Small intestine (tissue), 7 donors: ENCODE measurements around the gene DDX11. TPM values are rescaled to one million over a fixed set of nuclear protein-coding genes. Genes with fewer than 3 reads are reported as not detected.
"Not testable (repeated sequence)": the region's sequence is repeated elsewhere in the genome, so short reads cannot be mapped to it uniquely, and the experiment has no call there.

Source experiments
- DNase-seq, 2 donors: peaks; one replicate each; pipeline versions ENCODE4 v3.0.0 to v3.0.0-alpha.2; 2013
- FAIRE-seq: peaks from 2 replicates; lab custom pipeline; 2012; peaks lifted over from hg19 to GRCh38; lab: Jason Lieb, UNC
- H3K27ac ChIP-seq, 3 donors: one replicate each; pipeline ENCODE4 v1.5.1; 2013; ENCODE audit warnings: low read length in 2 of 3, mild to moderate bottlenecking in 2 of 3, control low read depth in 1 of 3, inconsistent platforms in 1 of 3, low read depth in 1 of 3, moderate library complexity in 1 of 3
- H3K27me3 ChIP-seq, 3 donors: one replicate each; pipeline ENCODE4 v1.6.1; 2013; ENCODE audit warnings: low read length in 3 of 3, inconsistent platforms in 1 of 3; ENCODE audit not compliant: control insufficient read depth in 3 of 3, insufficient read depth in 3 of 3
- H3K36me3 ChIP-seq, 3 donors: one replicate each; pipeline ENCODE4 v1.6.1; 2013; ENCODE audit warnings: low read length in 3 of 3, inconsistent platforms in 1 of 3, low read depth in 1 of 3, mild to moderate bottlenecking in 1 of 3, moderate library complexity in 1 of 3; ENCODE audit not compliant: control insufficient read depth in 3 of 3, insufficient read depth in 2 of 3
- H3K4me1 ChIP-seq, 3 donors: one replicate each; pipeline ENCODE4 v1.6.1; 2013; ENCODE audit warnings: low read length in 2 of 3, inconsistent platforms in 1 of 3, low read depth in 1 of 3, mild to moderate bottlenecking in 1 of 3, moderate library complexity in 1 of 3; ENCODE audit not compliant: control insufficient read depth in 3 of 3, insufficient read depth in 2 of 3
- H3K4me3 ChIP-seq, 3 donors: one replicate each; pipeline ENCODE4 v1.5.1; 2013; ENCODE audit warnings: low read length in 3 of 3, control low read depth in 1 of 3, inconsistent platforms in 1 of 3, low read depth in 1 of 3, mild to moderate bottlenecking in 1 of 3, moderate library complexity in 1 of 3
- H3K9me3 ChIP-seq, 2 donors: one replicate each; pipeline ENCODE4 v1.6.1; 2013; ENCODE audit warnings: low read depth in 1 of 2, low read length in 1 of 2; ENCODE audit not compliant: control insufficient read depth in 2 of 2, insufficient read depth in 1 of 2
- WGBS, 3 donors: extraction: QIAGEN DNeasy Blood & Tissue Kit; methylation state at CpG; one replicate each; pipeline ENCODE4 v1.1.7; 2013; 5-methylcytosine and 5-hydroxymethylcytosine counted together
- polyA plus RNA-seq, 4 donors: library from polyadenylated mRNA; stranded (reverse) in 3 of 4; unstranded in 1 of 4; fragments of 200-250 nt in 3 of 4; fragments of 120-200 nt in 1 of 4; gene quantifications; one replicate each; pipeline versions ENCODE4 v1.2.1 to v1.2.3, GENCODE V29; 2013
- donor health status: healthy with polysubstance abuse.
- donor health status: control.
- donor health status: control.
- donor health status: Bipolar disorder and iron deficiency.
- donor health status: healthy.

Gene DDX11
- polyA plus RNA-seq, 4 donors = 7.3 to 25.7 (median 17.5) TPM

DNA sequence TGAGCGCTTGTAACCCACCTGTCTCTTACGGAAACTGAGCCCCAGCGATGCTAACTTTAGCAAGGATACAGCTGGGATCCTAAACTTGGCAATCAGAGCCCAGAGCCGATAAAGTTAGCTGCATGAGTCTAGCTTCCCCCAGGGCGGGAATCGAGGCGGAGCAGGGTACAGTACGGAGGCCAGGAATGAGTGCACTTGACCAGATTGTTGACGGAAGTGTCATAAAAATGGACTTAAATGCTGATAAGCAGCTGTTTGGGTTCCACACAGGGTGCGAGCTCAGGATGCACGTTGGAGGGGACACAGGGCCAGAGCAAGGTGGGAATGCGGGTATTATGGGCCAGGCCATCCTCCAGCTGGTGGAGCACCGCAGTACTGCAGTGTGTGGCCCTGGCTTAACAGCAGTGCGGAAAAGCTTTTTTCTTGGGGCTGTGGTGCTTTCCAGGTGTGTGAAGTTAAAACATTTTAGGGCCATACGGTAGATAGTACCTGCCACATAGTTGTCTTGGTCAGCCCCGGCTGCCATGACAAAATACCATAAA is 744 bp downstream of the DDX11 start:
- Histone ChIP-seq H3K27ac (peak overlapping the region; percentile 78 to 90 (median 80)), H3K4me3 (peak overlapping the region; percentile 48 to 72 (median 49))
- H3K36me3 ChIP-seq, H3K27me3 ChIP-seq, FAIRE-seq, H3K4me1 ChIP-seq, H3K9me3 ChIP-seq: not testable (repeated sequence)
- DNase-seq = peak; percentile 32 to 70
- WGBS, 3 donors = 0 to 4% (median 1%) methylated on average over 13 to 16 of the region's 16 CpGs

DNA sequence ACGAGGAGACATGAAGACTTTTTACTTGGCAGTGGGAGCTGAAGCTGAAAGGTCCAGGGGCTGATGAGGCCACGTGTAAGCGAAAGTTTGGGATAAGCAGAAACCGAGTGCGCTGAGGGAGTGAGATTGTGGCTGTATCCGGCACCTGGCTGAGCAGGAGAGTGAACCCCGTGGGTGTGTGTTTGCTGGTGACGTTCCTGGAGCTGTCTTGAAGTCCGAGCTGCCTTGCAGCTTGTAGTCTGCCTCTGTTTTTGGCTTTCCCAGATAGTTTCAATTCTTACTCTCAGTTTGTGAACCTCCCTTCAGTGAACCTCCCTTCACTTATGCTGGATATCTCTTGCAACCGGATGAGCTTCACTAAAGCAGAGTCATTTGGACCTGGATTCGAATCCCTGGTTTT is 2.5 kb downstream of the DDX11 start:
- not testable (repeated sequence) for FAIRE-seq, DNase-seq, H3K4me1 ChIP-seq, H3K27ac ChIP-seq, H3K27me3 ChIP-seq, H3K36me3 ChIP-seq, H3K4me3 ChIP-seq, H3K9me3 ChIP-seq
- 36 to 74% (median 43%) methylated on average over 6 to 11 of the region's 11 CpGs for WGBS, 3 donors

DNA sequence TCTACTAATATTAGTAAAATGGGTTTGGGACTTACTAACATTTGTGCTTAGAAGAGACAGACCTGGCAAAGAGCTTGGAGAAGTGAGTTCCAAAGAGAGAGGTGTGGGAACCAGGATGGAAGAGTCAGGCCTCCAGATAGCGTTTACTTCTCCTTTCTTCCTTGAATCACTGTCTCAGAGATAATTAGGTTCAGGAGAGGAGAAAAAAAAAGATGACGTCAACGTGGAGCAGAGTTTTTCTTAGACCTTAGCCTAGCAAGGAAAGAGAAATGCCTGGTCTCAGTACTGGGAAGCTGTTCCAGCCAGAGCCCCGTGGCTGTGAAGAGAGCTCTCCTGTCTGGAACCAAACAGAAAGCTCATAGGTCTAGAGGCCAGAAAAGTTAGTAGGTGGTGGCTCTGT is 3.4 kb downstream of the DDX11 start:
- not testable (repeated sequence) for H3K27me3 ChIP-seq, DNase-seq, H3K4me1 ChIP-seq, H3K4me3 ChIP-seq, H3K9me3 ChIP-seq, H3K36me3 ChIP-seq, H3K27ac ChIP-seq, FAIRE-seq
- WGBS, 3 donors = 67 to 88% (median 81%) methylated on average over 3 of the region's 4 CpGs

DNA sequence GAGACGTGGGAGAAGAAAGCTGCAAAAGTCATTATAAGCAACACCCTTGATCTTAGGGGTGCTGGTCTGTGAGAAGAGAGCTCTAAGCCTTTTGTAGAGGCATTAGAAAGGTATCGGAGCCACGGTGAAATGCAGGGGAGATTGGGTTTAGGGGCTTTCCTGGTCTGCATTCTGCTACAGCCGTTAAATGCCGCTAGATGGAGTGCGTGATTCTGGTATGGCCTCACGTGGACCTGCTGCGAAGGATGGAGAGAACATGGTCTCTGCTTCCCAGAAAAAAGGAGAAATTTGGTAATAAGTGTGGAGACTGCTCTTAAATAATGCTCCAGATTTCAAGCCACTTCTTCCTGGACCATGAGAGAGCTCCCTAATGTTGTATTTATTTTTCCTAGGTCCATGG is 4.3 kb downstream of the DDX11 start:
- H3K9me3 ChIP-seq, FAIRE-seq, H3K27ac ChIP-seq, DNase-seq, H3K4me3 ChIP-seq, H3K4me1 ChIP-seq, H3K27me3 ChIP-seq, H3K36me3 ChIP-seq: not testable (repeated sequence)
- 93 to 95% (median 95%) methylated on average over 8 of the region's 8 CpGs for WGBS, 3 donors

DNA sequence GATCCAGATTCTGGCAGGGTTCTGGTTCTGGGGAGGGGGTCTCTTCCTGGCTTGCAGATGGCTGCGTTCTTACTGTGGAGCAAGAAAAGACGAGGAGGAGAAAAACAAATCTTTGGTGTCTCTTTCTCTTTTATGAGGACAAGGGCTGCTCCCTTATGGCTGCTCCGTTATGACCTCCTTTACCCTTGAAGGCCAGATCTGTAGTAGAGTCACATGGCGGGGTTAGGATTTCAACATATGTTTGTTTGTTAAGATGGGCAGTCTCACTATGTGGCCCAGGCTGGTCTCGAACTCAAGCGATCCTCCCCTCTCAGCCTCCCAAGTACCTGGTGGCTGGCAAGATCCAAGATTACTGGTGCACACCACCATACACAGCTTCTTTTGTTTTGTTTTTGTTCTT is 5.8 kb downstream of the DDX11 start:
- H3K27ac ChIP-seq, H3K27me3 ChIP-seq, H3K9me3 ChIP-seq, H3K4me1 ChIP-seq, H3K4me3 ChIP-seq, DNase-seq, H3K36me3 ChIP-seq, FAIRE-seq: not testable (repeated sequence)
- 93 to 96% (median 95%) methylated on average over 4 to 6 of the region's 6 CpGs for WGBS, 3 donors

DNA sequence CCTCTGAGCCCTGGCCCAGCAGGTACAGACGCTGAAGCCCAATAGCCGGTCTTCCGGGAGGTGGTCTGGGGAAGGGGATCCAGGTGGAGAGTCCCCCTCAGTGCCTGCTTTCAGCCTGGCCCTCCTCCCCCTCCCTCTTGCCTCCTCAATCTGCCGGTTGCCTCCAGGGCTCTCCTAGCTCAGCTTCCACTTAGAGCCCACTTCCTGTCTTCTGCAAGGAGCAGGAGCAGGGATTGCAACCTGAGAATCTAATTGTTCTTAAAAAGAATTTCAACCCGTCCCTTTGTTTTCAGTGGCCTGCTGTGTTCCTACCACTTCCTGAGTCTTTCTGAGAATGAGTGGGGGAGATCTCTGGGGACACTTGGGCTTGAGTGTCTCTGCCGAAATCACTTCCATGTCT is 6.6 kb downstream of the DDX11 start:
- 62 to 79% (median 70%) methylated on average over 4 to 6 of the region's 6 CpGs for WGBS, 3 donors
- DNase-seq, H3K27ac ChIP-seq, H3K4me3 ChIP-seq, H3K9me3 ChIP-seq, H3K27me3 ChIP-seq, FAIRE-seq, H3K4me1 ChIP-seq: not testable (repeated sequence)
- peaks cover 0 to 11% (median 1%) of the 10 kb centered on the region in 3 donors for H3K36me3 ChIP-seq

DNA sequence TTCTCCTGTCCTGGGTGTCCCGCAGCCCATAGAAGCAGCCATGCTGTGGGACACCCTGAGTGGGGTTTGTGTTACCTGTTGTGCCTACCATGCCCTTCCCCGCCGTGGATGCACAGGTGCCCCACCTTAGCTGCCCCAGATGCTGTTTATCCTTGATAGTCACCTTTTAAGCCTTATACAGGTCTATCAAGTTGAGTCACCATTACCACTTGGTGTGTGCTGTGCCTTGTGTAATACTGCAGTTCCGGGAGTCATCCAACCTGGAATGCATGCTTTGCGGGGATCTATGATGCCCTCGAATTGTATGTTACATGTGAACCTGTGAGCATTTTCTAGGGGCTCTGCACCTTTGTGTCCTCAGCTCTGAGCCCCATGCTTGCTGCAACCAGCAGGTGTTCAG is 7.6 kb downstream of the DDX11 start:
- not testable (repeated sequence) for FAIRE-seq, H3K27ac ChIP-seq, H3K4me1 ChIP-seq, H3K9me3 ChIP-seq, H3K27me3 ChIP-seq, DNase-seq, H3K4me3 ChIP-seq
- peaks cover 0 to 12% (median 1%) of the 10 kb centered on the region in 3 donors for H3K36me3 ChIP-seq
- 85 to 96% (median 89%) methylated on average over 6 of the region's 6 CpGs for WGBS, 3 donors

DNA sequence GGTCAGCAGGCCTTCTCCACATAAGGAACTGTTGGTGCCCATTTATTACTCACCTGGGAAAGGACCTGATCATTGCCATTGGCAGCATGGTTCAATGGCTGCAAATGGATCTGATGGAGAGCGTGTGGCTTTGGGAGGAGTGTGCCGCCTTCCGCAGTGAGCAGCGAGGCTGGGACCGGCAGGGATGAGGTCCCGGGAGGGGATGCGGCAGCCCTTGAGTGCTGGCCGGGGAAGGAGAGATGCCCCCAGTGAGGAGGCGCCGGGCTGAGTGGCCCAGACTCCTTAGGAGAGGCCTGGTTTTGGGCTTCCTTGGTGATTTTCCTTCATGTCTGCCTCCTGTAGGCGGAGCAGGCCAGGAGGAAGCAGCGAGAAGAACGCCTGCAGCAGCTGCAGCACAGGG is 10.6 kb downstream of the DDX11 start:
- 96 to 99% (median 98%) methylated on average over 11 to 13 of the region's 13 CpGs for WGBS, 3 donors
- not testable (repeated sequence) for H3K9me3 ChIP-seq, FAIRE-seq, H3K4me3 ChIP-seq, H3K27me3 ChIP-seq, H3K4me1 ChIP-seq, DNase-seq, H3K27ac ChIP-seq
- peaks cover 0 to 25% (median 7%) of the 10 kb centered on the region in 3 donors for H3K36me3 ChIP-seq

DNA sequence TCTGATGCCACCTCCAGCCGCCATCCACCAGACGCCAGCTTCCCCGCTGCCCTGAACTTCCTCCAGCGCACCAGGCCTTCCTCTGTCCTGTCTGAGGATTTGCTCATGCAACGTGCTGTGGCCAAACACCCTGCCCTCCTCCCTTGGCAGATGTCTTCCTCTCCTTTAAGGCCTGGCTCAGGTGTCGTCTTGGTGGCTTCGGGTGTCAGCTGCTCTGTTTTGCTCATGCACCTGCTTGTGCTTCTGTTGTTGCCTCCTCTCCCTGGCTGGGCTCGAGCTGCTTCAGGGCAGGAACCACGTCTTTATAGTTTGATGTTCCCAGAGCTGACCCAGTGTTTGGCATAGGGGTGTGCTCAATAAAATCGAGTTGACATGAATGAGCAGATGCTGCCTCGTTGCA is 12.4 kb downstream of the DDX11 start:
- peaks cover 0 to 27% (median 8%) of the 10 kb centered on the region in 3 donors for H3K36me3 ChIP-seq
- H3K27me3 ChIP-seq, H3K9me3 ChIP-seq, DNase-seq, H3K4me3 ChIP-seq, H3K27ac ChIP-seq, FAIRE-seq, H3K4me1 ChIP-seq: not testable (repeated sequence)
- 74 to 87% (median 84%) methylated on average over 10 of the region's 11 CpGs for WGBS, 3 donors
